Hindlimb muscle (tissue), 1 donor: Measurements from ENCODE around the gene PSMD13. TPM values are rescaled to one million over a fixed set of nuclear protein-coding genes. Genes with fewer than 3 reads are reported as not detected.

ENCODE experiments used
- DNase-seq: peaks from one replicate; pipeline ENCODE4 v3.0.0-alpha.2; 2013
- polyA plus RNA-seq: library from polyadenylated mRNA; unstranded; fragments of 120-200 nt; gene quantifications from one replicate; pipeline ENCODE4 v1.2.1, GENCODE V29; 2013; ENCODE audit not compliant: insufficient read length

The PSMD13 gene
- polyA plus RNA-seq, 1 donor, result 87.5 TPM

- no peak for DNase-seq
These were observed 32.1 kb upstream of the PSMD13 start for GRCh38 chr11:204587-205109.

- DNase-seq, result no peak
These were observed 31.4 kb upstream of the PSMD13 start for GRCh38 chr11:205221-206001.

- DNase-seq, result no peak
These were observed 30.8 kb upstream of the PSMD13 start for GRCh38 chr11:206002-206384.

GRCh38 chr11:206526-207207 lies 30.1 kb upstream of the PSMD13 start:
- DNase-seq, result no peak

GRCh38 chr11:207208-207862 lies 29.4 kb upstream of the PSMD13 start, which contains the start of the genes BET1L and RIC8A:
Gene BET1L, minus strand, starts transcription at chr11:207399. Its CDS starts 78 bp downstream, at chr11:207321.
Gene RIC8A, plus strand, starts transcription at chr11:207708. Its CDS starts 1,147 bp downstream, at chr11:208855.
- DNase-seq, result peak; percentile 95

GRCh38 chr11:207863-208180 lies 29.0 kb upstream of the PSMD13 start:
- DNase-seq, result no peak

GRCh38 chr11:208181-208916 lies 28.4 kb upstream of the PSMD13 start:
- peak; percentile 90 for DNase-seq

GRCh38 chr11:208917-209260 lies 27.9 kb upstream of the PSMD13 start:
- DNase-seq, result no peak

GRCh38 chr11:209275-210121 lies 27.3 kb upstream of the PSMD13 start:
- DNase-seq, result no peak

GRCh38 chr11:210122-210802 lies 26.5 kb upstream of the PSMD13 start:
- no peak for DNase-seq

GRCh38 chr11:210803-211180 lies 26.0 kb upstream of the PSMD13 start:
- no peak for DNase-seq

- DNase-seq, result no peak
These were observed 25.5 kb upstream of the PSMD13 start for GRCh38 chr11:211295-211694.

- DNase-seq, result no peak
These were observed 25.0 kb upstream of the PSMD13 start for GRCh38 chr11:211741-212140.

- no peak for DNase-seq
These were observed 24.4 kb upstream of the PSMD13 start for GRCh38 chr11:212150-213100.

- DNase-seq, result no peak
These were observed 23.7 kb upstream of the PSMD13 start for GRCh38 chr11:213111-213510.

GRCh38 chr11:214083-214482 lies 22.7 kb upstream of the PSMD13 start:
- no peak for DNase-seq

- DNase-seq, result no peak
These were observed 21.2 kb upstream of the PSMD13 start for GRCh38 chr11:215581-216037.

GRCh38 chr11:216081-216974 lies 20.4 kb upstream of the PSMD13 start:
- no peak for DNase-seq

- DNase-seq, result no peak
These were observed 19.1 kb upstream of the PSMD13 start for GRCh38 chr11:217704-218103.
